ENCODE results near the gene LHX4. TPM values are rescaled to one million over a fixed set of nuclear protein-coding genes. Genes with fewer than 3 reads are reported as not detected.

Gene LHX4
- total and polyA plus RNA-seq, 8 donors = 0.03 to 4.8 (median 4.1) TPM

GRCh38 chr1:180270530-180271271, 40.6 kb downstream of the LHX4 start:
- H3K27ac ChIP-seq = no peak overlapping the region
- no peaks in the 10 kb centered on the region for H3K9me3 ChIP-seq
- peaks cover 0 to 24% of the 10 kb centered on the region in 2 donors for H3K36me3 ChIP-seq
- no peak for TF ChIP-seq CTCF (IDR thresholded peaks at IDR 0.05)
- no peak for ATAC-seq
- no peak overlapping the region for H3K4me3 ChIP-seq
- intact Hi-C loops (cut with DNase I) = no loop called here
- H3K27me3 ChIP-seq = no peaks in the 10 kb centered on the region
- H3K4me1 ChIP-seq = no peaks in the 10 kb centered on the region
- DNase-seq = no peak

GRCh38 chr1:180271272-180272255, 41.5 kb downstream of the LHX4 start:
- DNase-seq = no peak
- Histone ChIP-seq H3K4me3 (no peak overlapping the region), H3K27ac (no peak overlapping the region), H3K4me1 (no peaks in the 10 kb centered on the region), H3K9me3 (no peaks in the 10 kb centered on the region), H3K36me3 (peaks cover 0 to 24% of the 10 kb centered on the region in 2 donors), H3K27me3 (no peaks in the 10 kb centered on the region)
- no peak for TF ChIP-seq CTCF (IDR thresholded peaks at IDR 0.05)
- ATAC-seq = peak; percentile 19
- intact Hi-C loops (cut with DNase I) = no loop called here

GRCh38 chr1:180272395-180272794, 42.3 kb downstream of the LHX4 start:
- no peak for DNase-seq
- no peaks in the 10 kb centered on the region for H3K4me1 ChIP-seq
- H3K27me3 ChIP-seq = no peaks in the 10 kb centered on the region
- no peak overlapping the region for H3K27ac ChIP-seq
- no peaks in the 10 kb centered on the region for H3K9me3 ChIP-seq
- TF ChIP-seq CTCF (IDR thresholded peaks at IDR 0.05) = no peak
- ATAC-seq = no peak
- H3K4me3 ChIP-seq = no peak overlapping the region
- H3K36me3 ChIP-seq = peaks cover 0 to 24% of the 10 kb centered on the region in 2 donors
- intact Hi-C loops (cut with DNase I) = no loop called here

- ATAC-seq (no peak), DNase-seq (no peak)
- intact Hi-C loops (cut with DNase I) = no loop called here
- peaks cover 0 to 24% of the 10 kb centered on the region in 2 donors for H3K36me3 ChIP-seq
- TF ChIP-seq CTCF (IDR thresholded peaks at IDR 0.05) = no peak
- no peak overlapping the region for H3K4me3 ChIP-seq
- no peaks in the 10 kb centered on the region for H3K27me3 ChIP-seq
- H3K9me3 ChIP-seq = no peaks in the 10 kb centered on the region
- H3K4me1 ChIP-seq = peaks cover 0 to 4% of the 10 kb centered on the region in 2 donors
- H3K27ac ChIP-seq = no peak overlapping the region
These were observed 43.0 kb downstream of the LHX4 start for GRCh38 chr1:180273066-180273465.

GRCh38 chr1:180274221-180274620, 44.2 kb downstream of the LHX4 start:
- TF ChIP-seq CTCF (IDR thresholded peaks at IDR 0.05) = no peak
- Histone ChIP-seq H3K9me3 (no peaks in the 10 kb centered on the region), H3K27me3 (no peaks in the 10 kb centered on the region), H3K4me3 (no peak overlapping the region), H3K36me3 (peaks cover 0 to 24% of the 10 kb centered on the region in 2 donors), H3K4me1 (peaks cover 0 to 9% of the 10 kb centered on the region in 2 donors), H3K27ac (no peak overlapping the region)
- DNase-seq (no peak), ATAC-seq (no peak)
- intact Hi-C loops (cut with DNase I) = no loop called here
